Measurements from ENCODE around the gene NUTM2F.
"Not testable (repeated sequence)": the region's sequence is repeated elsewhere in the genome, so short reads cannot be mapped to it uniquely, and the experiment has no call there.

NUTM2F gene

DNA sequence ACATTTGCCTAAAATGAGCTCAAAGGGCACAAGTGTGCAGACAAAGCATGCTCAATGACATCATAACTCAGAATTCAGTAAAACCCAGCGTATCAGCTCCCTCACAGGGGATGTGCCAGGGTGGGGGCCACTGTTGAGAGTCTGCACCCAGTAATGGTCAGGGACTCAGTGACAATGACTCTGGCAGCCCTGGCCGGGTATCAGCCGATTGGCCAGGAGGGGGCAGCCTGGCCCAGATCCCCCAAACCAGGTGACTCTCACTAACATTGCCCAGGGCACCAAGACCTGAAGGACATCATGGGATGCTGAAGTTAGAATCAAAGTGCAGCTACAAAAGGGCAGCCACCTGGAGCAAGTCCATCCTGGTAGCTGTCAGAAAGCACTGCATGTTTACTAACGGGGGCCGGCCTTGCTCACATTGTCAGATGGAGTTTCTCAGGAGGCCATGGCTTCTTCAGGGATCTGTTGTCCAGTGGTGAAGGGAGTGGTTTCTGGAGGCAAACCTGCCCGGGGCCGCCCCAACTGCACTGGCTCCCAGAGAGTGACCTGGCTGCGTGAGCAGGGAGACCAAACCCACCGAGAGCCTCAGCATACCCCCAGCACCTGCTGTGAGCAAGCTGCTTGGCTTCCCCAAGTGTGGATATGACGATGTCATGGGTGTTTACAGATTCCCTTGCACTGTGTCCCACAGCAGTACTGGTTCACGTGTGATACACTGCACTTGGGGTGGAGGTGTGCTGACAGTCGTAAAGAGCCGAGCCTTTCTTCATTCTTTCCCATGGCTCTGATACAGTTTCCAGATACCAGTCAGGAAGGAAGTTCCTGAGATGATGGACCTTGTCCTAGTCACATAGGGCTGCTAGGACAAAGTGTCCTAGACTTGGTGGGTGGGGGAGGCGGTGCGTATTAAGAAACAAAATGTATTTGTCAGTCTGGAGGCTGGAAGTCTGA, 13.1 kb downstream of the NUTM2F start:
- not testable (repeated sequence) for DNase-seq (ENCODE audit: low read depth in 2 of 2, low spot score in 1 of 2)

DNA sequence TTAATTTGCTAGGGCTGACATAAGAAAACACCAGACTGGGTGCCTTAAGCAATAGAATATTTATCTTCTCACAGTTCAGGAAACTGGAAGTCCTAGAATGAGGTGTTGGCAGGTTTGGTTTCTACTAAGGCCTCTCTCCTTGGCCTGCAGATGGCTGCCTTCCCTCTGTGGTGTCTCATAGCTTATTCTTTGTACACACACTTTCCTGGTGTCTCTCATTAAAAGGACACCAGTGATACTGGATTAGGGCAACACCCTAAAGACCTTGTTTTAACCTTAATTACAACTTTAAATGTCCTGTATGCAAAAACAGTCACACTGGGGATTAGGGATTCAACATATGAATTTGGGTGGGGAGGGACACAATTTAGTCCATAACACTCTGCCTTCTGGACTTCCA, 25.1 kb downstream of the NUTM2F start:
- DNase-seq (ENCODE audit: low read depth in 2 of 2, low spot score in 1 of 2), result no peak

DNA sequence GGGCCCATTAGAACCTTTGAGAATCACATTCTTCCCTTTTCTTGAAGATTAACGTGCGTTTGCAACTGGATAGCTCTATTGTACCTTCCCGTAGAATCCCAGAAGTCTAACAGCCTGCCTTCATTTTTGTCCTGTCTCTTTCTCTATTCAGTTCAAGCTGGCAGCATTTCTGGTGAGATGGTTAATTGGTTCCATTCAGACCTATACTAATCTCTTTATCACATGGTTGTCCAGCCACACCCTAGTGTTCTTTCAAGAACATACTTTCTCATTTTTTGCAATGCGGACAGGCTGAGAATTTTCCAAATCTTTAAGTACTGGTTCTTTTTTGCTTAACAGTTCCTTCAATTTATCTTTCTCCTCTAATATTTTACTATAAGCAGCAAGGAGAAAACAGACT, 26.0 kb downstream of the NUTM2F start:
- DNase-seq (ENCODE audit: low read depth in 2 of 2, low spot score in 1 of 2), result no peak

DNA sequence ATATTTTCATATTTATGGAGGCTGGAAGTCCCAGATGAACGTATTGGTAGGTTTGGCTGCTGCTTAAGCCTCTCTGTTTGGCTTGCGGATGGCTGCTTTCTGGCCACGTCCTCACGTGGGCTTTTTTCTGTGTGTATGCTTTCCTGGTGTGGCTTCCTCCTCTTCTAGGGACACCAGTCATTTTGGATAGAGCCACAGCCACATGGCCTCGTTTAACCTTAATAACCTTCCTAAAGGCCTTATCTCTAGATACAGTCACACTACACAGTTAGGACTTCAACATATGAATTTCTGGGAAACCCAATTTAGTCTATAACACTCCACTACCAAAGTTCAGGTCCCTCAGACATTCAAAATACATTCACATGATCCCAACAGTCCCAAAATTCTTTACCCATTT, 26.9 kb downstream of the NUTM2F start:
- DNase-seq (ENCODE audit: low read depth in 2 of 2, low spot score in 1 of 2), result no peak

DNA sequence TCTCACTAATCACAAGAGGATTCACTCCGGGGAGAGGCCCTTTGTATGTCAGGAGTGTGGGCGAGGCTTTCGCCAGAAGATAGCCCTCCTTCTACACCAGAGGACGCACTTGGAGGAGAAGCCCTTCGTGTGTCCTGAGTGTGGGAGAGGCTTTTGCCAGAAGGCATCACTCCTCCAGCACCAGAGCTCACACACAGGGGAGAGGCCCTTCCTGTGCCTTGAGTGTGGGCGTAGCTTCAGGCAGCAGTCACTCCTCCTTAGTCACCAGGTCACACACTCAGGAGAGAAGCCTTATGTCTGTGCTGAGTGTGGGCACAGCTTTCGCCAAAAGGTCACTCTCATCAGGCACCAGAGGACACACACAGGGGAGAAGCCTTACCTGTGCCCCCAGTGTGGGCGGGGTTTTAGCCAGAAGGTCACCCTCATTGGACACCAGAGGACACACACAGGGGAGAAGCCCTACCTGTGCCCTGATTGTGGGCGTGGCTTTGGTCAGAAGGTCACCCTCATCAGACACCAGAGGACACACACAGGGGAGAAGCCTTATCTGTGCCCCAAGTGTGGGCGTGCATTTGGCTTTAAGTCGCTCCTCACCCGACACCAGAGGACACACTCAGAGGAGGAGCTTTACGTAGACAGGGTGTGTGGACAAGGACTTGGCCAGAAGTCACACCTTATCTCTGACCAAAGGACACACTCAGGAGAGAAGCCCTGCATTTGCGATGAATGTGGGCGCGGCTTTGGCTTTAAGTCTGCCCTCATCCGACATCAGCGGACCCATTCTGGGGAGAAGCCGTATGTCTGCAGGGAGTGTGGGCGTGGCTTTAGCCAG, 27.8 kb downstream of the NUTM2F start:
- no peak for DNase-seq (ENCODE audit: low read depth in 2 of 2, low spot score in 1 of 2)

DNA sequence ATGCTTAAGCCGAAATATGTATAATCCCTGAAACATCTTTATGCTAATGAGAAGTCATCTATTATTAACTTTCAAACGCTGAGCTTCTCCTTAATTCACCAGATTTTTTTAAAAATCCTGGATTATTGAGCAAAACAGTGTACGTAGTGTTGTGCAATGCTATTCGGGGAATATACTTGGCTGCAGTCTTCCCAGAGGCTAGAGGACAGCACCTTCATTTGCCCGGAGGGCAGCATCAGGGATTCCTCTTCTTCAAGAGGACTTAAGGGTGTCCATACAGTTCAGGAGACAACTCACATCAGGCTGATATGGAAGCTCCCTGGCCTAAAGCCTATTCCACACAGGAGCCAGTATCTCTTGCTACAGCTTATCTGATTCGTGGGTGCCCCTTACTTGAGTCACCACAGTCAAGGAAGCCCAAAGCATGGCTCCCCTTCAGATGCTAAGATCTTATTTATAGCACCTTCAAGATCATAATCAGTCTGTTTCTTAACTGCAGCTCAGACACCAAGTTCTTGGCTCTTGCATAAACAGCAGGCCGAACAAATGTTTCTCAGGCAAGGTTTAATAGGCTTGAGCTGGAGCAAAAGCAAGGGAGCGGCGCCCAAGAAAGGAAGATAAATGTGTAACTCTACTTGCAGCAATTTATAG, 29.4 kb downstream of the NUTM2F start:
- no peak for DNase-seq (ENCODE audit: low read depth in 2 of 2, low spot score in 1 of 2)

DNA sequence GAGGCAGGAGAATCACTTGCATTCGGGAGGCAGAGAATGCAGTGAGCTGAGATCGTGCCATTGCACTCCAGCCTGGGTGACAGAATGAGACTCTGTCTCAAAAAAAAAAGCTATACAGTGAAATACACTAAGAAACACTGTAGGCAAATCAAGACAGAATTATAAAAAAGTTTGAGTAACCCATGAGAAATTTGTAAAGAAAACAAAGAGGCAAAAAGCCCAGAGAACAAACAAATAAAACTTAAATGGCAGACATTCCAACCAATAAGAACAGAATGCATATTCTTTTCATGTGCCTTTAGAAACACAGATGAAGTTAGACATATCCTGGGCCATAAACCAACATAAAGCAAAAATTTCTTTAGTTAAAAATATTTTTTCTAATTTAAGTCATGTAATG, 38.8 kb downstream of the NUTM2F start:
- DNase-seq (ENCODE audit: low read depth in 2 of 2, low spot score in 1 of 2), result no peak

DNA sequence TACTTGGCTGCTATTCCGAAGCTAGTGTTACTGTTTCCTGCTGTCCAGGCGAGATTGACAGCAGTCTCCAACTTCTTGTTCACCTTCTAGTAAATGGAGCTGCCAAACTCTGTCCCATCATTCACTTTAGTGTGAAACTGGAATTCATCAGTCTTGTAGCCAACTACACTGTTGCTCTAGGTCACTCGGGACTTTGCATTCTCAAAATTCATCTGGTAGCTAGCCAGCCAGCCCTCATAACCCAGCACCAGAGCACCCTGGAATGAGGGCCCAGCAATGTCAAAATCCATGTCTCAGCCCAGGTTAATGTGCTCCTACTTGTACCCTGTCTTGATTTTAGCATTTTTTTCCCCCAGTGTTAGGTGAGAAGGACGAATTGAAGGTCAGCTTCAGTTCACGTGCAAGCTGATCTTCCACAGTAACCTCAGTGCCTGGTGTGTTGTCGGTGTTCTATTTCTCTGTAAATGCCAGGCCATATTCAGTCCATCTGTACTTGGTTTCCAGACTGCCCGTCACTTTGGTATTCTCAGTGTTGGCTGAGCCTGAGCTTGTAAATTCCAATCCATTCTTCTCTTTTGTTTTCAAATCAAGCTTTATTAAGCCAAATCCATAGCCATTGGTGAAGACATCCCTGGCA, 40.4 kb downstream of the NUTM2F start:
- DNase-seq (ENCODE audit: low read depth in 2 of 2, low spot score in 1 of 2), result no peak

DNA sequence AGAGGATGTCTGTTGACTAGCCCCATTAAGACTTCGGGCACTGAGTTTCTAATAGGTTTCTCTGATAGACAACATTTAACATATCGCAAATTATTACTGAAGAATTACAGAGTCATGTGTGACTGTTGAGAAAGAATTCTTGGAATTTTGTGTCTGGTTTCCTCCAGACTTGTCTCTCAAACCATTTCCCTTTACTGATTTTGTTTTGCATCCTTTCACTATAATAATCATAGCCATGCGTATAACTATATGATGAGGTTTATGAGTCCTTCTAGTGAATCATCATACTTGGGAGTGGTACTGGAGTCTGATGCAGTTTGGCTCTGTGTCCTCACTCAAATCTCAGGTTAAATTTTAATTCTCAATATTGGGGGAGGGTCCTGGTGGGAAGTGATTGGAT, 42.3 kb downstream of the NUTM2F start:
- no peak for DNase-seq (ENCODE audit: low read depth in 2 of 2, low spot score in 1 of 2)

DNA sequence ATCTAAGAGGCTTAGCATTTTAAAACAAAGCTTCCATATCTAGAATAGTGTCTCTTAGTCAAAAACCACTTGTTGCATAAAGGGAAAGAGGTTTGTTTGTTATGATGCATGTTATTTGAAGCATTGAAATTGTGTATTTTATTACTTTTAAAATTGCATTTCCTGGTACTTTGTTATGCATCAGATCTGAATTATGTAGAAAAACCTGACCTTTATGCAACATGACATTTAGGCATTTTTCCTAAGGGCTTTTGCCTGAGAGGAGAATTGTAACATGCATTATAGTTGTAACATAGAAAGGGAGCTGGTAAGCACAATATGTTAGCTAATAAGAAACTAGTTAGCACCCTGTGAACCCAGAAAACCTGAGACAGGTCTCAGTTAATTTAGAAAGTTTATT, 47.3 kb downstream of the NUTM2F start:
- DNase-seq (ENCODE audit: low read depth in 2 of 2, low spot score in 1 of 2), result no peak

DNA sequence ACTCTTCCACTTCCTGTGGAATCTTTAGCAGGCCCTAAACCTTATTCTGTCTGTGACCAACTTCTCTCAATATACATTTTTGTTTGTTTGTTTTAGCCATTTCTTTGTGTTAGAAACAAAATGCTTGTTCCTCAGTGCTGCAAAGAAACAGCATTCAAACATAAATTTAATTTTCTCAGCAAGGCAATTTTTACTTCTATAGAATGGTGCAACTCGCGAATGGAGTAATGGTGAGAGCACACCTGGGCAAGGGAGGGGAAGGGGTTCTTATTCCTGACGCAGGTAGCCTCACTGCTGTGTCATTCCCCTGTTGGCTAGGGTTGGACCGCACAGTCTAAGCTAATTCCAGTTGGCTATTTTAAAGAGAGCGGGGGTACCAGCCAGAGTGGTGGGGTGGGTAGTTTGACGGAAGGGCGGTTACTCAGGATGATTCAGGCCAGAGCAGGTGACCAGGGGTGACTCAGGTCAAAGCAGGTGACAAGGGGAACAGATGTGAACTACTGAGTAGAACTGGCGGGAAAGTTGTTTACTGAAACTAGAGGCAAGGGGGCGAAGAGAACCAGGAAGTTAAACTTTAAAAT, 47.9 kb downstream of the NUTM2F start:
- DNase-seq (ENCODE audit: low read depth in 2 of 2, low spot score in 1 of 2), result no peak

DNA sequence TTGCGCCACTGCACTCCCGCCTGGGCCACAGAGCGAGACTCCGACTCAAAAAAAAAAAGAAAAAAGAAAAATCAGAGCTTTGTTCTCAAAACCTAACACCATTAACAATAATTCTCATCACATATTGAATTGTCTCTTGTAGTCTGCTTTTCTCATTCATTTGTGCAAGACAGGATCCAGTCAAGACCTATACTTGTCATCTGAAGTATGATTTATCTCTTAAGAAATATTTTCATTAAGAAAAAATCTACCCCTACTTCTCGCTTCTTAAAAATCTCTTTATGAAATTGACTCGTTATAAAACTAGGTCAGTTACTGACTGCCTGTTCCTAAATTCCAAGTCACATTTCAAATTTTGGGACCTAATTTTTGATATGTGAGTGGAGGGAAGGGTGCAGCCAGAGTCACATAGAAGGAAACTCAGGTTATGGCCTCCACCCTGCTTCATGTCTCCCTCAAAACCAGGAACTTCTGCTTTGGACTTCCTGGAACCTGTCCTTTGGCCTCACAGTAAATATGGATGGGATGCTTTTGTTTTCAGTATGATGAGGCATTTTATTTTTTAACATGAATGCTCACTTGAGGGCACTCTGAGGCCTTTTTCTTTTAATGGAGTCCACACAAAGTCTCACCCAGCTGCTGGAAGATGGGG, 50.4 kb downstream of the NUTM2F start:
- DNase-seq (ENCODE audit: low read depth in 2 of 2, low spot score in 1 of 2), result no peak

DNA sequence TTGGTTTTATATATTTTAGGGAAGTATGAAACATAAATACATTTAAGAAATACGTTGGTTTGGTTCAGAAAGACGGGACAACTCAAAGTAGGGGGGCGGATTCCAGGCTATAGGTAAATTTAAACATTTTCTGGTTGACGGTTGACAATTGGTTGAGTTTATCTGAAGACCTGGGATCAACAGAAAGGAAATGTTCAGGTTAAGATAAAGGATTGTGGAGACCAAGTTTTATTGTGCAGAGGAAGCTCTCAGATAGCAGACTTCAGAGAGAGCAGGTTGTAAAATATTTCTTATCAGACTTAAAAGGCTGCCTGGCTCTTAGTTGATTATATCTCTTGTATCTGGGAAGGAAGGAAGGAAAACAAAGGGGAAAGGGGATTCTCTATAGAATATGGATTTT, 51.4 kb downstream of the NUTM2F start:
- DNase-seq (ENCODE audit: low read depth in 2 of 2, low spot score in 1 of 2), result not testable (repeated sequence)

DNA sequence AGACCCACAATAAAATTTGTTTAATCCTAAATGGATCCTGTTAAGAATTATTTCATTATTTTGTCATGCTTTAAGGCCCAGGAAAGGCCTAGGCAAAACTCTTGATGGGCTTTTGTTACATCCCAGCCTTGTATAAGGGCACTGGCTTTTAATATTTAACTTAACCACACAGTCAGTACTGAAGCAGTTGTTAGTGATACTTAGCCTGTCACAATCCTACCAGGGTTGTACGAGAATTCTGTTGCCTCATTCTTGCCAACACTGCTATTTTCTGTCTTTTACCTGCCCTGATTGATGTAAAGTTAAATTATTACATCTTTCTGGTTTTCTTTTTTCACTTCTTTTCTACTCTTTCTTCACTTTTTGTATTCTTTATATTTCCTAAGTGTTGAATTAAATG, 58.4 kb downstream of the NUTM2F start:
- DNase-seq (ENCODE audit: low read depth in 2 of 2, low spot score in 1 of 2), result no peak

DNA sequence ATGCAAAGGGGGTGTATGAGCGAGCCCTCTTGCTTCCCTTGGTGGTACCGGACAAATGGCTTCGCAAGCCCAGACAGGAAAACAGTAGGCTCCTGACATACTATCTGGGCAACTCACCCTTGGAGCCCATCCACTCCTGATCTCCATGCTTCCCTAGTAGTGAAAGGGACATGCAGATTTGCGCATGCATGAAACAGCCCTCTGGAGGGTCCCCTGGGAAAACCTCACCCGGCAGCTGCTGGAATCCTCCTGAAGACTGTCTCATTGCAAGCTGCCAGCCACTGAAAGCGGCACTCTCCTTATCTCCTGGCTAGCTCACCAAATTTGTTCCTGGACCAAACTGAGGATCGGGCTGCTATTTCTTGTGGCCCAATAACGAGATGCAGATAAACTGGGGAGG, 59.2 kb downstream of the NUTM2F start:
- DNase-seq (ENCODE audit: low read depth in 2 of 2, low spot score in 1 of 2), result no peak
